C1 segment of cervical spinal cord (tissue), 14 donors: ENCODE results near the gene JOSD2.

Experiments used
- DNase-seq, 14 donors: peaks; one replicate each; lab custom pipeline; 2025; lab: John Stamatoyannopoulos, UW

The JOSD2 gene

GRCh38 chr19:50514346-50515167, 3.6 kb upstream of the JOSD2 start:
- DNase-seq = peak in 12 of 14 donors; percentile 28 to 92 (median 62)

DNA sequence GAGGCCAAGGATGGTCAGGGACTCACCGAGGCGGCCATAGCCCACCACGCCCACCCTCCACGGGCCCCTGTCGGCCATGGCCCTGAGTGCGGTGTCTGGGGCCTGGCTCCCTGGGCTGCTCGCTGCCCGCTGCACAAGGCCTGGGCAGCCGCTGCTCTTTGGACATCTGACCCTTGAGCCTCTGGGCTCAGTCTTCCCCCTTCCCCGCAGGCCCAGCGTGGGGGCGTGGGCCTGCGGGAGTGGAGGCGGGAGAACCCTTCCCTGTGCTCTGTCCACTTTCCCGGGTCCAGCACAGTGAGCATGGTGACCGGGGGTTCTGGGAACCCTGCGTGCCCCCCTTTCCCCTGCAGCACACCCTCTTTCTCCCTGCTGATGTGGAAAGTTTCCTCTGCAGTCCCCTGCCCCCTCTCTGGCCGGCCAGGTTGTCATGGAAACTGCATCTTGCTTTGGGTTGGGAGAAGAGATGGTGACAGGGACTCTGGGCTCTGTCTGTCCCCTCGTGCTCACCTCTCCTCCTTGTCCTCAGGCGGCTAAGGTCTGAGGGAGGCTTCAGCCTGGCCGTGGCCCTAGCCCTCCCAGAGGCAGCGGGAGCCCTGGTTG, 2.9 kb upstream of the JOSD2 start, which contains the start of gene ASPDH:
Gene ASPDH, minus strand, starts transcription at position 168 of the 600 bp plus-strand sequence. Its CDS starts 90 bp downstream, at position 78.
- peak in 7 of 14 donors; percentile 25 to 82 (median 61) for DNase-seq

- no peak for DNase-seq
Observed at GRCh38 chr19:50512999-50513745, 2.2 kb upstream of the JOSD2 start.

DNA sequence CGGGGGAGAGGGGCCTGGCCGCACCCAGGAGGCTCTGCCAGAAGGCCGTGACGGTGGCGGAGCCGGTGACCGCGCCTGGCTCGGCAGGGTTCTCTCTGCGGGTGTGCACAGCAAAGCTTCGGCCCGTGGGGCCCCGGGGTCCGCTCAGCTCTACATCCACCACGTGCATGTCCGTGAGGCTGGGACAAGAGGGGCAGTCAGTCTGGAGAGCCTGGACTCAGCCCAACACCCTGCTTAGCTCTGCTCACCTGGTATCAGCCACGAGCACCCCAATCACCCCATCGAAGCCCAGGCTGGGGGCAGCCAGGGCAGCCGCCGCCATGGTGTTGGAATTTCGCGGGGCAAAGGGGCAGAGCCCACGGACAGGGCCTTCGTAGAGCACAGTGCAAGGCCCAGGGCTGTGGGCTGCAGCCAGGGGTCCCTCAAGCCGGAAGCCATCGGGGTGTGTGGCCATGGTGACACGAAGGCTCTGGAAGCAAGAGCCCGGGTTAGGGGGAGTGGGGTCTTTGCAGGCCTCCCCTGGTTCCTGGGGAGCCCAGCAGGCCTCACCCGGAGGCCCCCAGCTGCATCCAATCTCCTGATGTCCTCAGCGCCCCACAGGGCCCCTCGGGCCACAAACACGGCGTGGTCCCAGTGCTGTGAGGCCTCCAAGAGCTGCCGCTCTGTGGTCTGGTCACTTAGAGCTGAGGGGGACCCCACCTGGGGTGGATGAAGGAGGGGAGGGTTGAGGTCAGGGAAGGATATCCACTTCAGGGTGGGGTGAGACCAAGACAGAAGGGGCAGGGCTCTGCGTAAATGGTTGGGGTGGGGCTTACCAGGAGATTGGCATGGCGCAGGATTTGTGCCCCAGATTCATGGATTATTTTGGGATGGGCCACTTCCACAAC, 1.4 kb upstream of the JOSD2 start:
- DNase-seq = peak in 1 of 14 donors; percentile 10

GRCh38 chr19:50510700-50511068, 307 bp downstream of the JOSD2 start:
- DNase-seq = no peak

- DNase-seq = peak in 3 of 14 donors; percentile 22 to 47 (median 37)
Observed at GRCh38 chr19:50510121-50510670, 795 bp downstream of the JOSD2 start.

DNA sequence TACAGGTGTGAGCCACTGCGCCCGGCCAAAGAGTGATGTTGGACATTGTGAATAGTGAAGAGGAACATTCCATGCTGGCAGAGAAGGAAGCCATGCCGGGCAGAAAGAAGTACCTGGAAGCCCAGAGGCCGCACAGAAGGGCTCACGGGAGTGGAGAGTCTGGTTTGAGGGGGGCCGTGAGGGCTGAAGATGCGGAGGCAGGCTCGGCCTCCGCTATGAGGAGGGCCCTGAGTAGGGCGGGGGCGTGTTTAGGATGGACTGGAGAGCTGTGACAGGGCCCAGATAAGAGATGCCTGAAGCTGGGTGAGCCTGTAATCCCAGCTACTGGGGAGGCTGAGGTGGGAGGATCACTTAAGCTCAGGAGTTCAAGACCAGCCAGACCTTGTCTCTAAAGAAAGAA, 1.6 kb downstream of the JOSD2 start:
- DNase-seq = no peak

- no peak for DNase-seq
Observed at GRCh38 chr19:50508843-50509190, 2.2 kb downstream of the JOSD2 start.

DNA sequence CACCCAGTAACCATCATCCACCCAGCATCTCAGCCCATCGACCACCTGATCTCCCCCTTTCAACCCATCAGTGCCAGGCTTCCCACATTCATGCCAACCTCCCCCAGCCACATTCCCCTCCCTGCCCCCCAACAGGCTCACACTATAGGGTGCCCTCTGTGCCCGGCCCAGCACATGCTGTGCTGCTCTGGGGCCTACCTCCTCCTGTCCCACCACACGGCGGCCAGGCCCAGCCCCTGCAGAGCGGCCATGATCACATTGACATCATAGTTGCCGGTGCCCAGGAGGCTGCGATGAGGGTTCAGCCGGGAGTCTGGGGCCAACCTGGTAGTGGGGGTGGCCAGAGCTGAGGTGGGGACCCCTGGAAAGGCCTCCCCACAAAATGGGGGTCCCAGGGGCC, 3.6 kb downstream of the JOSD2 start:
- DNase-seq = no peak

DNA sequence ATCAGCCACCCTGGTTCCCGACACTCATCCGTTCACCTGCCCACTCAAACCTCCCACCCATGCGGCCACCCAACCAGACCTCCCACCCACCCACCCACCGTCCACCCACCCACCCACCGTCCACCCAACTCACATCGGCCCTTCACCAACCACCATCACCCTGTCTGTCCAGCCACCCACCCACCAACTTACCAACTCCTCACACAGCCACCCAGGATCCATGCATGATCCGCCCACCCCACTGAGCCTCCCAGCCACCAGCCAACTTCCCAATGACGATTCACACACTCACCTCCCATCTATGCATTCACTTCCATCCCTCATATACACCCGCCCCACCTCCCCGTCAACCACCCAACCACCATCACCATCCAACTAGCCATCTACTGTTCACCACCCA, 4.3 kb downstream of the JOSD2 start:
- no peak for DNase-seq

GRCh38 chr19:50505856-50506611, 5.0 kb downstream of the JOSD2 start:
- DNase-seq = no peak

DNA sequence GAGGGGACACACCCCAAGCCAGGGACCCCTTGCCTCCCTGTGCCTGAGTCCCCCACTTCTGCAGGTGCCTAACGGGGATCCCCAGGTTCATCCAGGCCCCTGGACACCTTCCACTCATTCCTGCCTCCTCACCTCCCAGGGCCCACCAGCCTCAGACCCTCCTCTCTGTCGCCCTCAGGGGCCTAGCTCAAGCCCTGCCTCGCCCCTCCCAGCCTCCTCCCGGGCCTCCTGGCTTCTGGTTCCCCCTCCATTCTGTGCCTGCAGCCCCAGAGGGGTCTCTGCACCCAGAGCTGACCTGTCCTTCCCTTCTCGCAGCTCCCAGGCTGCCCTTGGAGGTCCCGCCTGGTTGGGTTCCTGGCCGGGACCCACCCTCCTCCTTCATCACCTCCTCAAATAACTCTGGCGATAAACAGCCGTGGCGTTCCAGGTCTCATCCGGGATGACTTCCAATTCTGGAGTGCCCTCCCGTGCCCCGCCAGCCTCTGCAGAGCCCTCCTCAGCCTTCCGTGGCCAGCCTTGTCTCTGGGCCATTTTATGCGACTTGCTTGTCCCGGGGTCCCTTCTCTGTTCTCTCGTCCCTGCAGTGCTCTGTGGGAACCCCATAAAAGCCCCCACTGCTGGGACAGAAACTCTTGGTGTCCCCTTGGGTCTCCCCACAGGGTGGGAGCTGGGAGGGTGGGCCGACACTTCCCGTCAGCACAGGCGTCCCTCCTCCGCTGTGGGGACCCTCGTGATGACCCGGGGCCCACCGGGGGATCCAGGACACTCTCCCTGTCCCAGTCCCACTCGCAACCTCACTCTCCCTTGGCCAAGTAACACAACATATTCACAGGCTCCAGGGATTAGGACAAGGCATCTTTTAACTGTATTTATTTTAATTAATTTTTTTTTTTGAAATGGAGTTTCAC, 9.2 kb downstream of the JOSD2 start:
- no peak for DNase-seq

- DNase-seq = no peak
Observed at GRCh38 chr19:50501186-50501567, 9.8 kb downstream of the JOSD2 start.

DNA sequence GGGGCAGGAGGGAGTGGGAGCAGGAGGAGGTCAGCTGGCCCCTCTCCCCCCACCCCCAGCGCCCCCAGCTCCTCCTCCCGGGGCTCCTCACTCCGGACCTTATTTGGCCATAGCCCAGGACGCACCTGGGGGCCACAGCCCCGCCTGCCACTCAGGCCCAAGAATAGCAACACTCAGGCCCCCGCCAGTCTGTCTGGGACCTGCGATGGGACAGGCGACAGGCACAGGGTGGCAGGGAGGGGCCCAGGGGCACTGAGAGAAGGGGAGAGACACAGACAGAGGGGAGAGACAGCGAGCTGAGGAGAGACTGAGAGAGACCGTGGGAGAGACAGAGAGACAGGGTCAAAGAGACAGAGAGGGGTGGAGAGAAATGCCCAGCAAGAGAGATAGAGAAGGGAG, 10.2 kb downstream of the JOSD2 start:
- DNase-seq = no peak

- DNase-seq = peak in 6 of 14 donors; percentile 15 to 38 (median 34)
Observed at GRCh38 chr19:50500060-50500752, 10.8 kb downstream of the JOSD2 start.

DNA sequence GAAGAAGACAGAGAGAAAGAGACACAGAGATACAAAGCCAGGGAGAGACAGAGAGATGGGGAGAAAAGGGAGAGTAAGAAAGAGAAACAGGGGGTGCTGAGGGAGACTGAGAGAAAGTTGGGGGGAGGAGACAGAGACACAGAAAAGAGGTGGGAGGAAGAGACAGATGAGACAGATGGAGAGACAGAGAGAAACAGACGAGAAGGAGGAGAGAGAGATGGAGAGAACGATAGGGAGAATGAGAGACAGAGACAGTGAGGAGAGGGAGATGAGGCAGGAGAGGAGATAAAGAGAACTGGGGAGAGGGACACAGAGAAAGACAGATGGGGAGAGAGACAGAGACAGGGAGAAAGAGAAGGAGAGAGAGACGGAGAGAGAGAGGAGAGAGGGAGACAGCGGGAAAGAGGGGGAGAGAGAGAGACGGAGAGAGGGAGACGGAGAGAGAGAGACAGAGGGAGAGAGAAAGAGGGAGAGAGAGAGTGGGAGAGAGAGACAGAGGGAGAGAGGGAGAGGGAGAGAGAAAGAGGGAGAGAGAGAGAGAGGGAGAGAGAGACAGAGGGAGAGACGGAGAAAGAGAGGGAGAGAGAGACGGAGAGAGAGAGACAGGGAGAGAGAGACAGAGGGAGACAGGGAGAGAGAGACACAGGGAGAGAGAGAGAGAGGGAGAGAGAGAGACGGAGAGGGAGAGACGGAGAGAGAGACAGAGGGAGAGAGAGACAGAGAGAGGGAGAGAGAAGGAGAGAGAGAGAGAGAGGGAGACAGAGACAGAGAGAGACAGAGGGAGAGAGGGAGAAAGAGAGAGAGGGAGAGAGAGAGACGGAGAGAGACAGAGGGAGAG, 12.6 kb downstream of the JOSD2 start:
- no peak for DNase-seq

DNA sequence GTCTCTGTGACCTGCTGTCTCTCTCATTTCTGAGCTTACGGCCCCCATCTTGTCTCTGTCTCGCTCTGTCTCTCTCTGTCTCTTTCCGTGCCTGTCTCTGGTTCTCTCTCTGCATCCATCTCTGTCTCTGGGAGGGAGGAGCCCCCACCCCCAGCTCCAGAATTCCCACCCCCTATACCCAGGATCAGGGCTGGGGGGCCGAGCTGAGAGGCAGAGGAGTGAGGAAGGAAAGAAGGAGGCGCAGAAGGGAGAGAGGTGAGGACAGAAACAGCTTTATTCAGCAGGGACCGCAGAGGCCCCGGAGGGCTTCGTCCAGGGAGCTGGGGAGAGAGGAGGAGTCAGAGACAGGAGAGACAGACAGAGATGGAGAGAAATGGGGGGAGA, 14.0 kb downstream of the JOSD2 start:
- DNase-seq = no peak
